Stimulated activated CD4-positive, alpha-beta T cell treated with anti-CD3 and anti-CD28 coated beads, Interleukin-12 subunit alpha, Interleukin-12 subunit beta, amount 100 ng/mL, for 24 hours (primary cell): Measurements from ENCODE around the gene CELA3A.
"Not testable (repeated sequence)": the region's sequence is repeated elsewhere in the genome, so short reads cannot be mapped to it uniquely, and the experiment has no call there.

Source experiments
- DNase-seq, 2 experiments: peaks; one replicate each; pipeline ENCODE4 v3.0.0-alpha.2; 2020; ENCODE audit warnings: low read depth in 2 of 2

Gene CELA3A

DNA sequence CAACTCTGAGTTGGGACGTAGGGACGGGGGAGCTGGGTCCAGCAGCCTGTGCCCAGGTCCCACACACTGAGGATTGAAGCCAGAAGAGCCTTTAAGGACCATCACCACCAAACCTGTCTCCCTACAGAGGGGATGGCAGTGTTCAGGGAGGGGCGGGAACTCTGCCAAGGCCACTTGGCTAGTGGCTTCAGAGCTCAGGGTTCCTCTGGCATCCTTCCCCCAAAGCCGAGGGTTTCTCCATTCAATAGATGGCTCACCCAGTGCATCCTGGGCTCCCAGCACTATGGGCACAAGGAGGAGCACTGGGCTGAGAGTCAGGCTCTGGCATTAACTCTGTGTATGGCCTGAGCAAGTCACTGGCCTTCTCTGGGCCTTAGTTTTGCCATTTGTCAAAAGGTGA lies 20.2 kb upstream of the CELA3A start:
- DNase-seq = not testable (repeated sequence)

DNA sequence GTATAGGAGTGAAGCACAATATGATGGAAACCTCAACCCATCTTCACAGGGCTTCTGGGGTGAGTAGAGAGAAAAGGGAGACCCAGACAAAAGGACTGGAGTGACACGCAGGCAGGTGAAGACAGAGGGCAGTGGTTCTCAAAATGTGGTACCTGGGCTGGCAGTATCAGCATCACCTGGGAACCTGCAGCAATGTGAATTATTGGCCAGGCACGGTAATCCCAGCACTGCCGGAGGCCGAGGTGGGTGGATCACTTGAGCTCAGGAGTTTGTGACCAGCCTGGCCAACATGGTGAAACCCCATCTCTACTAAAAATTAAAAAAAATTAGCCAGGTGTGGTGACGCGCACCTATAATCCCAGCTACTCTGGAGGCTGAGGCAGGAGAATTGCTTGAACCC lies 19.3 kb upstream of the CELA3A start:
- not testable (repeated sequence) for DNase-seq

DNA sequence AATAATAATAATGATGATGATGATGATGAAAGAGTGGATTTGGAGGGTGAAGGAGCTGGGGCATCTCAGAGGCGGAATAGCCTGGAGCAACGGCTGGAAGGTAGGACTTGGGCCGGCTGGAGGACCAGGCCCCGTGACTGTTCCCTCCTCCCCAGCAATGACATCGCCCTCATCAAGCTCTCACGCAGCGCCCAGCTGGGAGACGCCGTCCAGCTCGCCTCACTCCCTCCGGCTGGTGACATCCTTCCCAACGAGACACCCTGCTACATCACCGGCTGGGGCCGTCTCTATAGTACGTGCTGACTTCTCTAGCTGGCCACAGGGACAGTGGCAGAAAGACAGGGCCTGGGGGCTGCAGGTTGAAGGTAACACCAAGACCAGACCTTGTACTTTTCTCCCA lies 17.9 kb upstream of the CELA3A start:
- not testable (repeated sequence) for DNase-seq

DNA sequence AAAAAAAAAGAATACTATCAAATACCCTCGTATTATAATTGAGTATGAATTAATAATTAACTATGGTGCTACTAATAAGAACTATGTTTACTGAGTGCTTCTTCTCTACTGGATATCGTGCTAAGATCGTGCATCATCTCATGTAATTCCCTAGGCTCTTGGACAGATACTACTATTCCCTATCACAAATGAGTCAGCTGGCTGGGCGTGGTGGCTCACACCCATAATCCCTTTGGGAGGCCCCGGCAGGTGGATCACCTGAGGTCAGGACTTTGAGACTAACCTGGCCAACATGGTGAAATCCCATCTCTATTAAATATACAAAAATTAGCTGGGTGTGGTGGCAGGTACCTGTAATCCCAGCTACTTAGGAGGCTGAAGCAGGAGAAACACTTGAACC lies 15.6 kb upstream of the CELA3A start:
- DNase-seq = not testable (repeated sequence)

DNA sequence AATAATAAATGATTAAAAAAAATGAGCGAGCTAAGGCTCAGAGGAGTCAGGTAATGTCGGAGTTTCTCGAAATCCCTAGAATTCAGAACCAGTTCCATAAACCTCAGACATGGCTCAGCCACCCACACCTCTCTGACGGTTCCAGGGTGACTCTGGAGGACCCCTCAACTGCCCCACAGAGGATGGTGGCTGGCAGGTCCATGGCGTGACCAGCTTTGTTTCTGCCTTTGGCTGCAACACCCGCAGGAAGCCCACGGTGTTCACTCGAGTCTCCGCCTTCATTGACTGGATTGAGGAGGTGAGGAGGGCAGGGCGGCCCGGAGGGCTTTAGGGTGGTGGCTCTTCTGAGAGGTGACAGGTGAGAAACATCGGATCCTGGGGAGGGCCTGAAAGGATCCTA lies 15.1 kb upstream of the CELA3A start:
- not testable (repeated sequence) for DNase-seq

DNA sequence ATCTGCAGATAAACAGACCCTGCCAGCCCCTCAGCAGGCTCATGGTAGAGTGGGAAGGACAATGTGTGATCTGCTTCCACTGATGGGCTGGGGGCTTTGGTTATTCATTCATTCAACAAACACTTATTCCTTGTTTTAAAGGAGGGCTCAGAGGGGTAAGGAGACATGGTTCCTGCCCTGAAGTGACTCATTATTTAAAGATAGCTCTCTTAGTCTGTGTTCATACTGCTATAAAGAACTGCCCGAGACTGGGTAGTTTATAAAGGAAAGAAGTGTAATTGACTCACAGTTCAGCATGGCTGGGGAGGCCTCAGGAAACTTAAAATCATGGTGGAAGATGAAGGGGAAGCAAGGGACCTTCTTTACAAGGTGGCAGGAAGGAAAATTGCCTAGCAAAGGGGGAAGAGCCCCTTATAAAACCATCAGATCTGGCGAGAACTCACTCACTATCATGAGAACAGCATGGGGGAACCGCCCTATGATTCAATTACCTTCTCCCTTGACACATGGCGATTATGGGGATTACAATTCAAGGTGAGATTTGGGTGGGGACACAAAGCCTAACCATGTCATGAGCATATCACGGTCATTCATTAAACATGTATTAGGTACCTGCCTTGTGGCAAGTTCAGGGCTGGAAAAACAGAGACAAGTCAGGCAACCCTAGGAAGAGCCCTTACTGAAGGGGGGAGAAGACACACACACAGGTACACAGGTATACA lies 11.6 kb upstream of the CELA3A start:
- DNase-seq = not testable (repeated sequence)

DNA sequence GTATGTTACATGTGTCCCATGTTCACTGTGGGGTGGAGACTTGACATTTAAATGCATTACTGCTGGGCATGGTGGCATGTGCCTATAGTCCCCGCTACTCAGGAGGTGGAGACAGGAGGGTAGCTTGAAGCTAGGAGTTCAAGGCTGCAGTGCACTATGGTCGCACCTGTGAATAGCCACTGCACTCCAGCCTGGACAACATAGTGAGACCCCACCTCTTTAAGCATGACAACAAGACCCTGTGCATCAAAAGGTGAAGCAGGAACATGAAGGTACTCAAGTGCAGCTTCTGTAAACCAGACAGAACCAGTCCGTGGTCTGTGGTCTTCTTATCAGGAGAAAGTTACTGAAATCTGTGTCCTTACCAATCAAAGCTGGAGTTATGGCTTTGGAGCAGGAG lies 9.3 kb upstream of the CELA3A start:
- DNase-seq = not testable (repeated sequence)

DNA sequence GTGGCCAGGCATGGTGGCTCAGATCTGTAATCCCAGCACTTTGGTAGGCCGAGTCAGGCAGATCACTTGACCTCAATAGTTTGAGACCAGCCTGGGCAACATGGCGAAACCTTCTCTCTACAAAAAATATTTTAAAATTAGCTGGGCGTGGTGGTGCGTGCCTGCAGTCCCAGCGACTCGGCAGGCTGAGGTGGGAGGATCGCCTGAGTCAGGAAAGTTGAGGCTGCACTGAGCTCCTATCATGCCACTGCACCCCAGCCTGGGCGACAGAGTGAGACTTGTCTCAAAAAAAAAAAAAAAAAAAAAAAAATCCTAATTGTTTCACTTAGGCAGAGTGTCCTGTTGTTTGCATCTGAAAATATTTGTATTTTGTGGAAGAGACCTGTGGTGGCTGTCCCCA lies 6.7 kb upstream of the CELA3A start:
- not testable (repeated sequence) for DNase-seq

DNA sequence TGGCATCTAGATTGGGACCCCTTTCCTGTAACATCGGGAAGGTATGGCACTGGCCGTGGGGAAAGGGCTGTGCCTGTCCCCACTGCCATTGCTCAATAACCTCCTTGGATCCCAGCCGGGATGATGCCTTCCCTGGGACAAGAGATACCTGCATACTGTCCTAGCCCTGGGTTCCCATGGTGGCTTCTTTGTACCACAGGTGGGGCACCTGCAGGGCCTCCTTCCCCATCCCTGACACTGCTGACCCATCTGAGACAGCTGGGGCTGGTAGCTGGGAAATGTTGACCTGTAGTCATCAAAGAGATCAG lies 4.8 kb upstream of the CELA3A start:
- not testable (repeated sequence) for DNase-seq

DNA sequence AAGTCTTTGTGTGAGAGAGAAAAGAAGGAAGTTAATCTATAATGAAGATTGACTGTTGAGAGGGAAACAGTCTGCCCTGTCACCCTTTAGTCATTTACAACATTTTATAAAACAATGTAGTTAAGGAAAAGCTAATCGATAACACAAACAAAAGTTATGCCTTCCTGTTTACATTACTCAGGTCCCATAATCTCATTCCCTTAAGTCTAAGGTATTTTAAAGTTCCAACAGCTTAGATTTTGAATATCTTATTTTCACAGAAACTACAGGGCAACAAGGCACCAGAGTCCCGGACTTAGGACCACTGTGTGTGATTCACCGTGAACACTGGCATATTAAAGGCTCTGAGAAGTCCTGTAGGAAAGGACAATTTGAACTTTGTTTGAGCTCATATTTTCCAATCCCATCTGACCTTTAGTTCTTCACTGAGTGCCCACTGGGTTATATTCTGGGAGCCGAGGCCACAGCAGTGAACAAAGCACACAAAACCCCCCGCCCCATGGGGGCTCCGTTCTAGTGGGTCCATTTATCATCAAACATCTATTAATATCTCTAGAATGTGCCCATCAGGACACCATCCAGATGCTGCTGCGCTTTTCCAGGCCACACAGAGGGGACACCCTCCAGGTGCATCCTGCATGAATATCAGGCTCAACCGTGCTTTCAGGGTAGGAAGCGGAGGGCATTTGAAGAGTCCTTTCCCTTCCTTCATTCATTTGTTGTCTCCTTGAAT lies 3.4 kb upstream of the CELA3A start:
- DNase-seq = not testable (repeated sequence)

DNA sequence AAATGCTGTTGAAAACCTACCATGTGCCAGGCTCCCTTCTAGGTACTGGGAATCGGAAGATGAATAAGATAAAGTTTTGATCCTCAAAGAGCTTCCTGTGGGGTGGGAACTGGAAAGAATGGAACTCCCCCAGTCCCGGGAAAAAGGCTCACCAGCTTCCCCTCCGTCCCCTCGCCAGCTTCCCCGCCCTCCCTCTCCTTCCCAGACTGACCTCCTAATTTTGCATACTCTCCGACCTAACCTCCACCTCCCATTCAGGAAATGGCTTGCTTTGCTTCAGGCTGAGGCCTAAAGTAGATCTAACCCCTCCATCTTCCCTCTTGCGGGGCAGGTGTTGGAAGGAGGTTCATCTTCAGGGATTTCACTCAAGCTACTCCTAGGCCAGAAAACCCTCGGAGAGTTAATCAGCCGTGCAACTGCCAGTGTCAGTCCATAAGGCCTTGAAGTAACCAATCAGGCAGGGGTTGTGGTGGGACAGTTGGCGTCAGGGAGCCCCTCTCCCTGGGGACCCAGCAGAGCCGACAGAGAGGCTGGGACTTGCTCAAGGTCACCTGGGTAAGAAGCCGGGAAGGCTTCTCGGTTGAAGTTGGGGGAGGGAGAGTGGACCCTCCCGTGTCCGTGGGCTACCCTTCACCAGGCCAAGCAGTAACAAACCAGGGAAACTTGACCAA lies 2.7 kb upstream of the CELA3A start:
- DNase-seq = not testable (repeated sequence)

DNA sequence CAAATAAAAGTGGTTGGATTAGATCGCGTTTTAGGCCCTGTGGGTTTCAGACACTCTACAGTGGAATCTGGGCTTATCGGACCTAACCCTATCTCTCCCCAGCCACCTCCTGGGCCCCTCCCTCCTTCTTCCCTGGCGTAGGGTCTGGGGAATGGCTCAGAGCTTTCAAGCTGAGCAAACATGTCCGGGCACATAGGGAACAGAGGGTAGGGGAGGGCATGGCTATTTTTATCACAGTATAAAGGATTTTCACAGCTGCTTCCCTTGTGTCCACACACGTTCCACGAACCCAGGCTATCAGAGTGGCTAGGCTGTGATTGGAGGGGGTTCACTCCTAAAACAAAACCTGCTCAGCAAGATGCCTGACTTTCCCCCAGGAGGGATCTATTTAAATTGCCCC lies 1.8 kb upstream of the CELA3A start:
- DNase-seq = not testable (repeated sequence)

DNA sequence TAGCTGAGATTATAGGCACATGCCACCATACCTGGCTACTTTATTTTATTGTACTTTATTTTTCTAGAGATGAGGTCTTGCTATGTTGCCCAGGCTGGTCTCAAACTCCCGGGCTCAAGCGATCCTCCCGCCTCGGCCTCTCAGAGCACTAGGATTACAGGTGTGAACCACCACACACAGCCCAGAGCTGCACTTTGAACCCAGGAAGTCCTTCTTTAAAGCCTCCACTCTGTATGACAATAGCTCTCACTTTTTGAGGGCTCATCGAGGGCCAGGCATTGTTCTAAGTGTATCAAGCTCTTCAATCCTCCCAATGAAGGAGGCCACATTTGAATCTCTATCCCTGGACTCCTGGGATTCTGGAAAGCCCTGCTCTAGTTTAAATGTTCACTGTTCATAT lies 1.0 kb downstream of the CELA3A start:
- DNase-seq = not testable (repeated sequence)

DNA sequence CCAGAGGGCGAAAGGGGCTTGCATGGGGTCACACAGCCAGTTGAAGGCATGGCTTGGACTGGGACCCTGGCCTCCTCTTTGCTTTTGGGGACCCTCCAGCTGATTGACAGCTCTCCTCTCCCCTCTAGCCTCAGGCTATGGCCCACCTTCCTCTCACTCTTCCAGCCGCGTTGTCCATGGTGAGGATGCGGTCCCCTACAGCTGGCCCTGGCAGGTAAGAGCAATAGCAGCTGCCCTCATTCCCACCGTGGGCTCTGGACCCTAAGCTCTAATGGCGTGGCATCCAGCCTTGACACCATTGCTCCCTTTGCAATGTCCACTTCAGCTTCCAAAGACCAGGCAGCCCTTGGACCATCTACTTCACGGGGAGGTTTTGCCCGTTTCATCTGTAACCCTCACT lies 1.4 kb downstream of the CELA3A start:
- not testable (repeated sequence) for DNase-seq

DNA sequence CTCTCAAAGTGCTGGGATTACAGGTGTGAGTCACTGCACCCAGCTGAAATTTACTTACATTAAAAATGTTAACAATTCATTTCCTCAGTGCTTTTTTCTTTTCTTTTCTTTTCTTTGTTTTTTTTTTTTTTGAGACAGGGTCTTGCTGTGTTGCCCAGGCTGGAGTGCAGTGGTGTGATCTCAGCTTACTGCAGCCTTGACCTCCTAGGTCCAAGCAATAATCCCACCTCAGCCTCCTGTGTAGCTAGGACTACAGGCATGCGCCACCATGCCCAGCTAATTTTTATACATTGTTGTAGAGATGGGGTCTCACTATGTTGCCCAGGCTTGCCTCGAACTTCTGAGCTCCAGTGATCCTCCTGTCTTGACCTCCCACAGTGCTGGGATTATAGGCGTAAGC lies 2.5 kb downstream of the CELA3A start:
- not testable (repeated sequence) for DNase-seq

DNA sequence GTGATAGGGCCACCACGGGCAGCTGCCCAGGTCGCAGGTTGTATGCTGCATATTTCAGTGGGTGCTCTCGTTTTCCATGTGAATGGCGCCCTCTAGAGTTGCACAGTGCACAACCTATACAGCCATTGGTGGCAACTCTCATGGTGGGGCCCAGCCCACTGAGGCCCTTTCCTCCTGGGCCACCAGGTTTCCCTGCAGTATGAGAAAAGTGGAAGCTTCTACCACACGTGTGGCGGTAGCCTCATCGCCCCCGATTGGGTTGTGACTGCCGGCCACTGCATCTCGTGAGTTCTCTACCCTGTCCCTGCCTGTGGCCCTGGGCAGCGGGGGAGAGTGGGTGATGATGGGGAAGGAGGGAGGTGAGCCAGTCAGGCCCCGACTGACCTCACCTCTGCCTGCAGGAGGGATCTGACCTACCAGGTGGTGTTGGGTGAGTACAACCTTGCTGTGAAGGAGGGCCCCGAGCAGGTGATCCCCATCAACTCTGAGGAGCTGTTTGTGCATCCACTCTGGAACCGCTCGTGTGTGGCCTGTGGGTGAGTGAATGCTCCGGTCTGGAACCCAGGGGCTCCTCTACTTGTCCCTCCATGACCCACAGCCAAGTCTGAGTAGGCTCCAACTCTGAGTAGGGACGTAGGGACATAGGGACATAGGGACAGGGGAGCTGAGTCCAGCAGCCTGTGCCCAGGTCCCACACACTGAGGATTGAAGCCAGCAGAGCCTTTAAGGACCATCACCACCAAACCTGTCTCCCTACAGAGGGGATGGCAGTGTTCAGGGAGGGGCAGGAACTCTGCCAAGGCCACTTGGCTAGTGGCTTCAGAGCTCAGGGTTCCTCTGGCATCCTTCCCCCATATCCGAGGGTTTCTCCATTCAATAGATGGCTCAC lies 4.0 kb downstream of the CELA3A start:
- DNase-seq = peak in 1 of 2 experiments; percentile 31

DNA sequence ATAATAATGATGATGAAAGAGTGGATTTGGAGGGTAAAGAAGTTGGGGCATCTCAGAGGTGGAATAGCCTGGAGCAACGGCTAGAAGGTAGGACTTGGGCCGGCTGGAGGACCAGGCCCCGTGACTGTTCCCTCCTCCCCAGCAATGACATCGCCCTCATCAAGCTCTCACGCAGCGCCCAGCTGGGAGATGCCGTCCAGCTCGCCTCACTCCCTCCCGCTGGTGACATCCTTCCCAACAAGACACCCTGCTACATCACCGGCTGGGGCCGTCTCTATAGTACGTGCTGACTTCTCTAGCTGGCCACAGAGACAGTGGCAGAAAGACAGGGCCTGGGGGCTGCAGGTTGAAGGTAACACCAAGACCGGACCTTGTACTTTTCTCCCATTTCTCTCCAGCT lies 5.3 kb downstream of the CELA3A start:
- not testable (repeated sequence) for DNase-seq

DNA sequence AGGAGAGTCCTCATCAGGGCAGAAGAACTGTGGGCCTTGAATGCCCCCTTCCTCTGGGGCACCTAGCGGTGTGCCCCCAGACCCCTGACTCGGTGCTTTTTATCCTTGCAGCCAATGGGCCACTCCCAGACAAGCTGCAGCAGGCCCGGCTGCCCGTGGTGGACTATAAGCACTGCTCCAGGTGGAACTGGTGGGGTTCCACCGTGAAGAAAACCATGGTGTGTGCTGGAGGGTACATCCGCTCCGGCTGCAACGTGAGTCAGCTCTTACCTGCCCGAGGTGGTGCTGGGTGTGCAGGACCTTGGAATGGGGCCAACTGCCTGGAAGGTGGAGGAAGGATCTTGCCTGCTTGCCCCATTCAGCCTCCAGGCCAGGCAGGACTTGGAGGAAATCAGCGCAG lies 5.8 kb downstream of the CELA3A start:
- not testable (repeated sequence) for DNase-seq

DNA sequence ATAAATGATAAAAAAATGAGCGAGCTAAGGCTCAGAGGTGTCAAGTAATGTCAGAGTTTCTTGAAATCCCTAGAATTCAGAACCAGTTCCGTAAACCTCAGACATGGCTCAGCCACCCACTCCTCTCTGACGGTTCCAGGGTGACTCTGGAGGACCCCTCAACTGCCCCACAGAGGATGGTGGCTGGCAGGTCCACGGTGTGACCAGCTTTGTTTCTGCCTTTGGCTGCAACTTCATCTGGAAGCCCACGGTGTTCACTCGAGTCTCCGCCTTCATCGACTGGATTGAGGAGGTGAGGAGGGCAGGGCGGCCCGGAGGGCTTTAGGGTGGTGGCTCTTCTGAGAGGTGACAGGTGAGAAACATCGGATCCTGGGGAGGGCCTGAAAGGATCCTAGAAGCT lies 8.1 kb downstream of the CELA3A start:
- DNase-seq = not testable (repeated sequence)

DNA sequence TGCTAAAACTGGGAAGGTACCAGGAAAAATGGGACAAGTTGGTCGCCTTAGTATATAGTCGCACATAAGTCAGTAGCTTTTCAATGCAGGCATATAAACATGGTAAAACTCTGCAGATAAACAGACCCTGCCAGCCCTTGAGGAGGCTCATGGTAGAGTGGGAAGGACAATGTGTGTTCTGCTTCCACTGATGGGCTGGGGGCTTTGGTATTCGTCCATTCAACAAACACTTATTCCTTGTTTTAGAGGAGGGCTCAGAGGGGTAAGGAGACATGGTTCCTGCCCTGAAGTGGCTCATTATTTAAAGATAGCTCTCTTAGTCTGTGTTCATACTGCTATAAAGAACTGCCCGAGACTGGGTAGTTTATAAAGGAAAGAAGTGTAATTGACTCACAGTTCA lies 11.3 kb downstream of the CELA3A start:
- DNase-seq = not testable (repeated sequence)

DNA sequence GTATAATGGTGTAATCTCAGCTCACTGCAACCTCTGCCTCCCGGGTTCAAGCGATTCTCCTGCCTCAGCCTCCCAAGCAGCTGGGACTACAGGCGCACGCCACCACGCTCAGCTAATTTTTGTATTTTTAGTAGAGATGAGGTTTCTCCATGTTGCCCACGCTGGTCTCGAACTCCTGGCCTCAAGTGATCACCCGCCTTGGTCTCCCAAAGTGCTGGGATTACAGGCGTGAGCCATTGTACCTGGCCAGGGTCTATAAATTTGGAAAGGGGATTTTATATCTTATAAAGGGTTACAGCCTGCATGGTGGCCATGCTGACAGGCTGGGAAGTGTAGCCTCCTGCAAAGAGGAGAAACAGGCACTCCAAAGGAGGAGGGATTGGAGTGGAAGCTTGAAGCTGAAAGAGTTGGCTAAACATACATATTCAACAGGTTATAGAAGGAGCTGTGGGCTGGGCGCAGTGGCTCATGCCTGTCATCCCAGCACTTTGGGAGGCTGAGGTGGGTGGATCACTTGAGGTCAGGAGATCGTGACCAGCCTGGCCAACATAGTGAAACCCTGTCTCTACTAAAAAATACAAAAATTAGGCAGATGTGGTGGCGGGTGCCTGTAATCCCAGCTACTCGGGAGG lies 13.2 kb downstream of the CELA3A start:
- not testable (repeated sequence) for DNase-seq
